GM04504 (cell line): Measurements from ENCODE around the gene RASGEF1C.

Experiments
- DNase-seq: peaks from one replicate; pipeline ENCODE4 v3.0.0-alpha.2; 2012; ENCODE audit warnings: low read depth

Gene RASGEF1C

GRCh38 chr5:180081481-180081880 lies 127.5 kb downstream of the RASGEF1C start:
- DNase-seq: no peak

- no peak for DNase-seq
These were observed 128.3 kb downstream of the RASGEF1C start for GRCh38 chr5:180080486-180081280.

- no peak for DNase-seq
These were observed 129.1 kb downstream of the RASGEF1C start for GRCh38 chr5:180079702-180080466.

- no peak for DNase-seq
These were observed 130.7 kb downstream of the RASGEF1C start for GRCh38 chr5:180078348-180078747.

- DNase-seq: no peak
These were observed 131.3 kb downstream of the RASGEF1C start for GRCh38 chr5:180077594-180078284.

- no peak for DNase-seq
These were observed 133.3 kb downstream of the RASGEF1C start for GRCh38 chr5:180075703-180076102.

GRCh38 chr5:180074462-180074861 lies 134.5 kb downstream of the RASGEF1C start:
- no peak for DNase-seq

- no peak for DNase-seq
These were observed 136.5 kb downstream of the RASGEF1C start for GRCh38 chr5:180072556-180072955.

- DNase-seq: no peak
These were observed 136.8 kb downstream of the RASGEF1C start for GRCh38 chr5:180072256-180072548.

GRCh38 chr5:180071531-180072255 lies 137.3 kb downstream of the RASGEF1C start, which contains the start of gene RNF130:
Gene RNF130 (minus strand): TSS chr5:180071759. CDS start chr5:180071702, 57 bp downstream.
- peak; percentile 83 for DNase-seq

- peak; percentile 22 for DNase-seq
These were observed 138.1 kb downstream of the RASGEF1C start for GRCh38 chr5:180070756-180071530.

- no peak for DNase-seq
These were observed 139.3 kb downstream of the RASGEF1C start for GRCh38 chr5:180069589-180070247.

GRCh38 chr5:180068519-180069090 lies 140.4 kb downstream of the RASGEF1C start:
- DNase-seq: no peak

- no peak for DNase-seq
These were observed 141.0 kb downstream of the RASGEF1C start for GRCh38 chr5:180067986-180068385.

GRCh38 chr5:180060192-180060591 lies 148.8 kb downstream of the RASGEF1C start:
- no peak for DNase-seq

GRCh38 chr5:180059326-180059725 lies 149.7 kb downstream of the RASGEF1C start:
- DNase-seq: no peak

GRCh38 chr5:180056153-180056552 lies 152.9 kb downstream of the RASGEF1C start:
- no peak for DNase-seq

GRCh38 chr5:180054226-180054625 lies 154.8 kb downstream of the RASGEF1C start:
- no peak for DNase-seq

GRCh38 chr5:180053061-180053602 lies 155.9 kb downstream of the RASGEF1C start:
- DNase-seq: no peak

- DNase-seq: no peak
These were observed 156.7 kb downstream of the RASGEF1C start for GRCh38 chr5:180052211-180052818.
